IMR-90 (cell line): ENCODE measurements around the gene ENDOV. TPM values are rescaled to one million over a fixed set of nuclear protein-coding genes. Genes with fewer than 3 reads are reported as not detected.

Source experiments
- ATAC-seq: fragments of 200-7000 bp; cut with Tn5 transposase; 2 replicates; pipeline ENCODE4 v1.9.1; 2020; ENCODE audit warnings: low read depth, mild to moderate bottlenecking, moderate library complexity
- BruUV-seq: library from RNA; stranded (reverse); fragments of 400-500 nt; replicated peaks from 2 replicates; lab custom pipeline; 2021; lab: Mats Ljungman, UMichigan
- CTCF ChIA-PET: fragments of 300-600 bp; formaldehyde crosslinking; extraction: SDS; loops from one replicate; lab custom pipeline; 2021; ENCODE audit warnings: antibody characterized with exemption; lab: Yijun Ruan, JAX
- POLR2A ChIA-PET: fragments of 300-600 bp; sonication (Branson Sonifier 250); formaldehyde crosslinking; loops from one replicate; lab custom pipeline; 2022; ENCODE audit warnings: antibody characterized with exemption; ENCODE audit not compliant: unreplicated experiment; lab: Charles Lee
- DNase-seq: peaks from one replicate; pipeline ENCODE4 v3.0.0; 2013
- H2AFZ ChIP-seq: replicated peaks from 2 replicates; pipeline ENCODE3; 2013; ENCODE audit warnings: low read length, mild to moderate bottlenecking; ENCODE audit not compliant: poor library complexity
- H2AK5ac ChIP-seq: 2 replicates; pipeline ENCODE4 v1.6.1; 2013; ENCODE audit warnings: low read depth, low read length, inconsistent platforms
- H2AK9ac ChIP-seq: replicated peaks from 2 replicates; pipeline ENCODE3; 2013; ENCODE audit warnings: mild to moderate bottlenecking, low read depth, low read length, moderate library complexity; ENCODE audit not compliant: poor library complexity
- H2BK120ac ChIP-seq: 2 replicates; pipeline ENCODE4 v1.6.1; 2013; ENCODE audit warnings: low read depth, low read length, inconsistent platforms
- H2BK15ac ChIP-seq: 3 replicates; pipeline ENCODE4 v1.6.1; 2013; ENCODE audit warnings: low read depth, low read length, inconsistent platforms
- H2BK20ac ChIP-seq: 2 replicates; pipeline ENCODE4 v1.6.1; 2013; ENCODE audit warnings: low read depth, mild to moderate bottlenecking, inconsistent platforms, low read length, moderate library complexity
- H2BK5ac ChIP-seq: 2 replicates; pipeline ENCODE4 v1.6.1; 2013; ENCODE audit warnings: mild to moderate bottlenecking, low read depth, low read length, inconsistent platforms; ENCODE audit not compliant: poor library complexity, severe bottlenecking
- H3K14ac ChIP-seq: replicated peaks from 2 replicates; pipeline ENCODE4 v1.6.1; 2013; ENCODE audit warnings: low read depth, low read length, inconsistent platforms
- H3K18ac ChIP-seq: 2 replicates; pipeline ENCODE4 v1.6.1; 2013; ENCODE audit warnings: low read depth, low read length, control low read depth
- H3K23ac ChIP-seq: 2 replicates; pipeline ENCODE4 v1.6.1; 2013; ENCODE audit warnings: low read depth, low read length, inconsistent platforms
- H3K27ac ChIP-seq: 2 replicates; pipeline ENCODE4 v1.5.1; 2013; ENCODE audit warnings: mild to moderate bottlenecking, control low read depth, low read length; ENCODE audit not compliant: insufficient read depth
- H3K27me3 ChIP-seq: 2 replicates; pipeline ENCODE4 v1.6.1; 2013; ENCODE audit warnings: low read length; ENCODE audit not compliant: control insufficient read depth, insufficient read depth
- H3K36me3 ChIP-seq: 2 replicates; pipeline ENCODE4 v1.6.1; 2013; ENCODE audit warnings: low read length, mixed read lengths; ENCODE audit not compliant: control insufficient read depth, insufficient read depth
- H3K4ac ChIP-seq: 2 replicates; pipeline ENCODE4 v1.6.1; 2013; ENCODE audit warnings: low read depth, low read length, inconsistent platforms
- H3K4me1 ChIP-seq: 2 replicates; pipeline ENCODE4 v1.6.1; 2013; ENCODE audit warnings: low read length, mixed read lengths; ENCODE audit not compliant: control insufficient read depth, insufficient read depth
- H3K4me2 ChIP-seq: 2 replicates; pipeline ENCODE4 v1.6.1; 2013; ENCODE audit warnings: low read depth, mild to moderate bottlenecking, control low read depth, low read length, moderate library complexity
- H3K4me3 ChIP-seq: 2 replicates; pipeline ENCODE4 v1.5.1; 2013; ENCODE audit warnings: low read depth, mild to moderate bottlenecking, control low read depth, low read length, moderate library complexity; ENCODE audit not compliant: insufficient read depth
- H3K56ac ChIP-seq: 2 replicates; pipeline ENCODE4 v1.6.1; 2013; ENCODE audit warnings: low read length, inconsistent platforms; ENCODE audit not compliant: insufficient read depth; ENCODE audit errors: extremely low read depth
- H3K79me1 ChIP-seq, 2 experiments: 2 replicates each; pipeline ENCODE4 v1.6.1; 2013; ENCODE audit warnings: low read length in 2 of 2, inconsistent platforms in 1 of 2, low read depth in 1 of 2
- H3K9ac ChIP-seq: 2 replicates; pipeline ENCODE4 v1.6.1; 2013; ENCODE audit warnings: low read depth, low read length, control low read depth
- H3K9me1 ChIP-seq: 2 replicates; pipeline ENCODE4 v1.6.1; 2013; ENCODE audit warnings: low read length, inconsistent platforms; ENCODE audit not compliant: insufficient read depth
- H3K9me3 ChIP-seq: 2 replicates; pipeline ENCODE4 v1.6.1; 2013; ENCODE audit warnings: low read length; ENCODE audit not compliant: control insufficient read depth, insufficient read depth
- H4K20me1 ChIP-seq: 2 replicates; pipeline ENCODE4 v1.6.1; 2013; ENCODE audit warnings: low read length, inconsistent platforms; ENCODE audit not compliant: insufficient read depth
- H4K5ac ChIP-seq: 2 replicates; pipeline ENCODE4 v1.6.1; 2013; ENCODE audit warnings: mild to moderate bottlenecking, low read depth, low read length, control low read depth
- H4K8ac ChIP-seq, 2 experiments: 2 replicates each; pipeline ENCODE4 v1.6.1; 2013; ENCODE audit warnings: low read depth in 2 of 2, low read length in 2 of 2, control low read depth in 1 of 2, inconsistent platforms in 1 of 2
- H4K91ac ChIP-seq: 2 replicates; pipeline ENCODE4 v1.6.1; 2013; ENCODE audit warnings: low read depth, low read length, inconsistent platforms; ENCODE audit not compliant: insufficient read depth
- CEBPB ChIP-seq: IDR thresholded peaks from 2 replicates; pipeline ENCODE4 v1.6.1; 2012; ENCODE audit warnings: low read depth, low read length, improper control_type of control experiment
- RFX5 ChIP-seq: IDR thresholded peaks from 2 replicates; pipeline ENCODE4 v1.8.0; 2012; ENCODE audit warnings: low read depth, mild to moderate bottlenecking, low read length, moderate library complexity
- WGBS, 2 experiments: methylation state at CpG; one replicate each; pipeline versions ENCODE4 v1.1.5 to v1.1.7; 2013; ENCODE audit warnings: missing lambda C conversion rate in 2 of 2; ENCODE audit not compliant: insufficient read length in 1 of 2; ENCODE audit errors: extremely low coverage in 2 of 2; 5-methylcytosine and 5-hydroxymethylcytosine counted together
- dilution Hi-C: fragments of 300-500 bp; cut with HindIII; formaldehyde crosslinking; loops from one replicate; pipeline ENCODE4 v1.14.3; 2018; ENCODE audit warnings: low sequenced_read_pairs; ENCODE audit not compliant: unreplicated experiment
- in situ Hi-C: fragments of 300-500 bp; cut with MboI; formaldehyde crosslinking; loops from 3 replicates; pipeline ENCODE4 v1.14.3; 2019; ENCODE audit warnings: low sequenced_read_pairs, inconsistent platforms, mixed read lengths
- intact Hi-C: fragments of 100-400 bp; cut with micrococcal nuclease; formaldehyde crosslinking; loops from 2 replicates; pipeline ENCODE4 v1.10.0; 2022
- polyA plus RNA-seq, 3 experiments: library from polyadenylated mRNA; depleted of rRNA; stranded (reverse); fragments of >200 nt; gene quantifications; 2 replicates each; pipeline ENCODE4 v1.2.3, GENCODE V29; 2012; ENCODE audit warnings: low replicate concordance in 1 of 3
- total RNA-seq: library from RNA; depleted of rRNA; stranded (reverse); fragments of >200 nt; gene quantifications from 2 replicates; pipeline ENCODE4 v1.2.3, GENCODE V29; 2012

ENDOV gene
- total and polyA plus RNA-seq, 2 of the 4 experiments (the other 2 are of a cell fraction), result 15.1 to 30.3 TPM

DNA sequence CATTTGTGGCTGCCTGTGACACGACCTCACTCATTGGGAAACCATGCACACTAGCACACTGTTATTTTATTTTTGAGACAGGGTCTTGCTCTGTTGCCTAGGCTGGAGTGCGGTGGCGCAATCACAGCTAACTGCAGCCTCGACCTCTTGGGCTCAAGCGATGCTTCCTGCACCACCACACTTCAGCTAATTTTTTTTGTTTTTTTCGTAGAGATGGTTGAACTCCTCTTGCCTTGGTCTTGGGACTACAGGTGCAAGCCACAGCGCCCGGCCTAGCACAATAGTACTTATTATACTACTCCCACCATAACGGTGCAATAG lies 64.2 kb downstream of the ENDOV start:
- peaks cover 70% of the 10 kb centered on the region for H3K27me3 ChIP-seq
- no peak overlapping the region for H3K4me3 ChIP-seq
- no peak overlapping the region for H2BK5ac ChIP-seq
- CTCF ChIA-PET, result interaction anchor here (0.9 kb wide), 1 partner anchor 52 kb away, joined by 3 read pairs; no protein-coding TSS in a partner anchor
- no peak for DNase-seq
- H2BK20ac ChIP-seq, result no peak overlapping the region
- in situ Hi-C loops (no loop called here), intact Hi-C loops (loop anchor here (5.0 to 10.0 kb wide), 2 partner anchors 376 to 413 kb away; no protein-coding TSS in a partner anchor), dilution Hi-C loops (no loop called here)
- no peak overlapping the region for H3K56ac ChIP-seq
- no peak overlapping the region for H2BK120ac ChIP-seq
- H3K18ac ChIP-seq, result no peak overlapping the region
- H2AK9ac ChIP-seq, result no peak overlapping the region
- H3K4me2 ChIP-seq, result no peak overlapping the region
- no peak overlapping the region for H4K91ac ChIP-seq
- H3K27ac ChIP-seq, result no peak overlapping the region
- peaks cover 18% of the 10 kb centered on the region for H4K20me1 ChIP-seq
- no peaks in the 10 kb centered on the region for H3K36me3 ChIP-seq
- peaks cover 0 to 3% of the 10 kb centered on the region in 2 experiments; a peak in 1 of 4 replicates for H3K79me1 ChIP-seq
- H2BK15ac ChIP-seq, result no peak overlapping the region
- peak overlapping the region; percentile 33 for H2AFZ ChIP-seq
- H3K23ac ChIP-seq, result no peak overlapping the region
- H4K8ac ChIP-seq, result no peak overlapping the region
- TF ChIP-seq RFX5 (no peak), CEBPB (peak; percentile 51; the same call in 1 of the 2 replicates)
- H3K9me3 ChIP-seq, result no peaks in the 10 kb centered on the region
- H3K4ac ChIP-seq, result no peak overlapping the region
- no TSS peak for BruUV-seq
- peaks cover 4% of the 10 kb centered on the region; the same call in 1 of the 2 replicates for H3K4me1 ChIP-seq
- no peak for ATAC-seq
- H4K5ac ChIP-seq, result no peak overlapping the region
- WGBS, 2 experiments, result no CpG with 5 or more reads among the region's 9 CpGs
- no peak overlapping the region for H2AK5ac ChIP-seq
- no peak overlapping the region for H3K9ac ChIP-seq
- POLR2A ChIA-PET, result no interaction called here
- no peak overlapping the region for H3K14ac ChIP-seq
- H3K9me1 ChIP-seq, result no peaks in the 10 kb centered on the region
